Cardiac fibroblast (primary cell): ENCODE results near the gene SLC35F3.

Experiments used
- DNase-seq, 2 donors: peaks; one replicate each; pipeline versions ENCODE4 v3.0.0 to v3.0.0-alpha.2; 2010; ENCODE audit warnings: low read depth in 2 of 2
- H3K4me3 ChIP-seq, 2 donors: replicated peaks in 1 of 2; 1 replicate in 1 of 2; 2 replicates in 1 of 2; pipeline ENCODE4 v1.5.1; 2011; ENCODE audit warnings: low read depth in 2 of 2, low read length in 2 of 2, mild to moderate bottlenecking in 2 of 2, moderate library complexity in 1 of 2
- CTCF ChIP-seq: IDR thresholded peaks from one replicate; pipeline ENCODE4 v1.5.1; 2011; ENCODE audit warnings: low read depth, mild to moderate bottlenecking, low read length, inconsistent platforms

The SLC35F3 gene

GRCh38 chr1:234218078-234218477, 313.6 kb downstream of the SLC35F3 start:
- no peak for DNase-seq
- no peak for TF ChIP-seq CTCF
- H3K4me3 ChIP-seq: no peak overlapping the region

- DNase-seq: no peak
- no peak overlapping the region for H3K4me3 ChIP-seq
- TF ChIP-seq CTCF: no peak
These were observed 315.2 kb downstream of the SLC35F3 start for GRCh38 chr1:234219711-234220110.

- no peak for TF ChIP-seq CTCF
- H3K4me3 ChIP-seq: no peak overlapping the region
- DNase-seq: no peak
These were observed 317.1 kb downstream of the SLC35F3 start for GRCh38 chr1:234221601-234222000.

- H3K4me3 ChIP-seq: no peak overlapping the region
- TF ChIP-seq CTCF: no peak
- no peak for DNase-seq
These were observed 318.2 kb downstream of the SLC35F3 start for GRCh38 chr1:234222561-234223280.

- no peak overlapping the region for H3K4me3 ChIP-seq
- TF ChIP-seq CTCF: no peak
- DNase-seq: no peak
These were observed 321.8 kb downstream of the SLC35F3 start for GRCh38 chr1:234226113-234226818.

GRCh38 chr1:234226819-234227165, 322.3 kb downstream of the SLC35F3 start:
- DNase-seq: no peak
- no peak overlapping the region for H3K4me3 ChIP-seq
- TF ChIP-seq CTCF: no peak
